Activated CD4-positive, alpha-beta T cell treated with anti-CD3 and anti-CD28 coated beads for 48 hours (primary cell): ENCODE data around the gene TBPL1.
"Not testable (repeated sequence)": the region's sequence is repeated elsewhere in the genome, so short reads cannot be mapped to it uniquely, and the experiment has no call there.

Experiments
- DNase-seq: peaks from one replicate; pipeline ENCODE4 v3.0.0-alpha.2; 2020

The TBPL1 gene

GRCh38 chr6:133954657-133955576, 1.9 kb downstream of the TBPL1 start:
- no peak for DNase-seq

GRCh38 chr6:133955582-133956415, 2.8 kb downstream of the TBPL1 start:
- no peak for DNase-seq

GRCh38 chr6:133956416-133957049, 3.5 kb downstream of the TBPL1 start:
- no peak for DNase-seq

GRCh38 chr6:133957227-133957626, 4.2 kb downstream of the TBPL1 start:
- DNase-seq = no peak

- DNase-seq = no peak
These were observed 4.8 kb downstream of the TBPL1 start for GRCh38 chr6:133957780-133958242.

- no peak for DNase-seq
These were observed 5.8 kb downstream of the TBPL1 start for GRCh38 chr6:133958791-133959190.

- no peak for DNase-seq
These were observed 6.8 kb downstream of the TBPL1 start for GRCh38 chr6:133959667-133960368.

GRCh38 chr6:133961831-133962230, 8.8 kb downstream of the TBPL1 start:
- DNase-seq = no peak

- no peak for DNase-seq
These were observed 11.0 kb downstream of the TBPL1 start for GRCh38 chr6:133964052-133964451.

- DNase-seq = no peak
These were observed 11.7 kb downstream of the TBPL1 start for GRCh38 chr6:133964702-133965101.

GRCh38 chr6:133965817-133966360, 12.9 kb downstream of the TBPL1 start:
- no peak for DNase-seq

- no peak for DNase-seq
These were observed 13.8 kb downstream of the TBPL1 start for GRCh38 chr6:133966654-133967329.

- no peak for DNase-seq
These were observed 14.3 kb downstream of the TBPL1 start for GRCh38 chr6:133967347-133967746.

- DNase-seq = not testable (repeated sequence)
These were observed 14.8 kb downstream of the TBPL1 start for GRCh38 chr6:133967835-133968234.

- no peak for DNase-seq
These were observed 16.4 kb downstream of the TBPL1 start for GRCh38 chr6:133969285-133969920.

GRCh38 chr6:133969921-133970295, 16.9 kb downstream of the TBPL1 start:
- DNase-seq = no peak

GRCh38 chr6:133971861-133972260, 18.8 kb downstream of the TBPL1 start:
- DNase-seq = no peak

GRCh38 chr6:133972388-133972787, 19.4 kb downstream of the TBPL1 start:
- DNase-seq = no peak

GRCh38 chr6:133973109-133973971, 20.3 kb downstream of the TBPL1 start:
- no peak for DNase-seq
